Muscle layer of colon (tissue), 2 donors: Measurements from ENCODE around the gene SRRD.

Experiments used
- H3K27ac ChIP-seq: one replicate; pipeline ENCODE4 v1.7.0; 2013; ENCODE audit warnings: low read depth, mild to moderate bottlenecking, low read length, moderate library complexity
- H3K27me3 ChIP-seq, 2 donors: one replicate each; pipeline ENCODE4 v1.7.0; 2013; ENCODE audit warnings: low read length in 2 of 2, mild to moderate bottlenecking in 2 of 2; ENCODE audit not compliant: insufficient read depth in 2 of 2, control insufficient read depth in 1 of 2
- H3K36me3 ChIP-seq: one replicate; pipeline ENCODE4 v1.7.0; 2013; ENCODE audit warnings: mild to moderate bottlenecking, low read length; ENCODE audit not compliant: insufficient read depth
- H3K4me1 ChIP-seq: one replicate; pipeline ENCODE4 v1.7.0; 2013; ENCODE audit warnings: mild to moderate bottlenecking, low read length; ENCODE audit not compliant: insufficient read depth
- H3K4me3 ChIP-seq, 2 donors: one replicate each; pipeline ENCODE4 v1.7.0; 2013; ENCODE audit warnings: low read length in 2 of 2, low read depth in 1 of 2, mild to moderate bottlenecking in 1 of 2, moderate library complexity in 1 of 2
- H3K9ac ChIP-seq: one replicate; pipeline ENCODE4 v1.7.0; 2013; ENCODE audit warnings: low read length
- H3K9me3 ChIP-seq: one replicate; pipeline ENCODE4 v1.7.0; 2013; ENCODE audit warnings: mild to moderate bottlenecking, low read length
- donor health status: abdominal sarcoma.
- donor health status: Adenocarcinoma of cecum.

Gene SRRD

DNA sequence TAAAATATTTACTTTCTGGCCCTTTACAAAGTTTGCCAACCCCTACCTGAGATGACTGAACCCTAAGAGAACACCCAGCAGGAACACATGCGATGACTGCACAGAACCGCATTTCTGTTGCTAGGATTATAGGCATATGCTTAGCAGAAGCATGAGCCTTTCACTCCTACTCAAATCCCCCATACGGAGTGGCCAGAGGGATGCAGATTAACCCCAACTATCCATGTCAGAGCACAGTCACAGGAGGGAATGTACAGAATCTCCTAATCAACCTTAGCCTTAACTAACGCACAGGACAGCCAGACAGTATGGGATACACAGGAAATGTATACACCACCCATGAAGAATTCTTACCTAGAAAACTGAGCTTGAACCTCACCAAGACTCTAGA, 6.3 kb upstream of the SRRD start:
- H3K36me3 ChIP-seq: peaks cover 36% of the 10 kb centered on the region
- no peaks in the 10 kb centered on the region for H3K27me3 ChIP-seq
- no peak overlapping the region for H3K27ac ChIP-seq
- H3K4me1 ChIP-seq: peaks cover 23% of the 10 kb centered on the region
- no peak overlapping the region for H3K9ac ChIP-seq
- H3K4me3 ChIP-seq: no peak overlapping the region
- H3K9me3 ChIP-seq: no peaks in the 10 kb centered on the region

DNA sequence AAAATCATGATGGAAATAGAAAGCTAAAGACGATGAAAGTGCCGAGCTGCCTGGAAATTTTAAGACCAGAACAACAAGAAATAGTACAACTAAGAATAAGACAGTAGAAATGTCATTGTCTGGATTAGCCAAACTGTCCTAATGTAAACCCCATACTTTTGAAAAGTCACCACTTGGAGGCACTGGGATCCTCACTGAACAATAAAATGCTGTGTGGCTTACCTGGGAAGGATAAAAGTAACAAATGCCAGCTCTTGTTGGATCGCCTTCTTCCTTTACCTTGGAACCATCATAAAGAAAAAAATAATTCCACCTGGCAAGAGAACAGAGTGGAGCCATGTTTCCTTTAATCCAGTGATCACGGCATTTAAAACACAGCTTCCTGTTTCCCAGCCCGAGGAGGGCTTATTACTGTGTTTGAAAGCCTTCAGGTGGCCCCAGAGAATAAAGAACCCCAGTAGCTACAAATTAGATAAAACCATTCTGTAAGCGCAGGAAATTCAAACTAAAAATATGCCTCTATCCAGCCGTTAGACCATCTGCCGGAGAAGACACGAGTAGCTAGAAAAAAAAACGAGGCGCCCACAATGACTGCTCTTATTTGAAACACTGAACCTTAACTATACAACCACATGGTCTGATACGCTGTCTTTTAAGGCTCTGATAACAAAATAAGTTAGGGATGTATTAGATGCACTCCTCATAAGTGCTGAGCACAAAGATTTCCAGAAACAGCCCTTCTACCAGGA, 4.5 kb upstream of the SRRD start:
- Histone ChIP-seq H3K9ac (no peak overlapping the region), H3K9me3 (no peaks in the 10 kb centered on the region), H3K27ac (no peak overlapping the region), H3K4me3 (no peak overlapping the region), H3K36me3 (peaks cover 17% of the 10 kb centered on the region), H3K4me1 (peaks cover 34% of the 10 kb centered on the region), H3K27me3 (no peaks in the 10 kb centered on the region)

DNA sequence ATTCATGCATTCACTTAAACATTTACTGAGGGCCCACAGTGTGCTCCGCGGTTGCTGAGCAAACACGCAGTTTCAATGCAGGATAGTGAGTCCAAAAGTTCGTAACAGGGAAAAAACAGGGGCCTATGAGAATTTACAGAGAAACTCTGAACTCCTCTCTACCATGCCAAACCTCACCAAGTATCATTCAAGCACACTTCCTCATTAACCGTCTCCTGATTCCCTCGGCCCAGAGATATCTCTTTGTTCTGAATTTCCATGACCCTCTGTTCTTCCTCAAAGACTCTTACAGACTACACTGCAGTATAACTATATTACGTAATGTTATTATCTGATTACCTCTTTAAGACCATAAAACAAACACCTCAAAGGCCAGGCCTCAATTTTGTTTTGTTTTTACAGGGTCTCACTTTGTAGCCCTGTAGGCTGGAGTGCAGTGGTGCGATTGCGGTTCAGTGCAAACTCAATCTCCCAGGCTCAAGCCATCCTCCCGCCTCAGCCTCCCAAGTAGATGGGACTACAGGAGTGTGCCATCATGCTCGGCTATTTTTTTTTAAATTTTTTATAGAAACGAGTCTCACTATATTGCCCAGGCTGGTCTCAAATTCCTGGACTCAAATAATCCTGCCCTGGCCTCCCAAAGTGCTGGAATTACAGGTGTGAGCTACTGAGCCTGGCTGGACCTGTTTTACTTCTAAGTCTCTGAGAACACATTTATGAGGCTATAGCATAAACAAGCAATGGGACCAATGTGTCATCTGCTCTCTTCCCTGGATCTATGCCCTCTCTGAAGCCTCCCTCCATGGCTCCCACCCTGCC, 3.7 kb upstream of the SRRD start:
- Histone ChIP-seq H3K27me3 (no peaks in the 10 kb centered on the region), H3K27ac (no peak overlapping the region), H3K36me3 (peaks cover 15% of the 10 kb centered on the region), H3K9me3 (no peaks in the 10 kb centered on the region), H3K9ac (no peak overlapping the region), H3K4me3 (peak overlapping the region in 1 of 2 donors; percentile 13), H3K4me1 (peaks cover 41% of the 10 kb centered on the region)

DNA sequence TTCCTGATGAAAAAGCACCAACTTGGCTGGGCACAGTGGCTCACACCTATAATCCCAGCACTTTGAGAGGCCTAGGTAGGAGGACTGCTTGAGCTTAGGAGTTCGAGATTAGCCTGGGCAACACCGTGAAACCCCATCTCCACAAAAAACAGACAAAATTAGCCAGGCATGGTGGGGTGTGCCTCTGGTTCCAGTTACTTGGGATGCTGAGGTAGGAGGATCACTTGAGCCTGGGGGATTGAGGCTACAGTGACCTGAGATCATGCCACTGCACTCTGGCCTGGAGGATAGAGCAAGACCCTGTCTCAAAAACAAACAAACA, 3.1 kb upstream of the SRRD start:
- Histone ChIP-seq H3K9ac (no peak overlapping the region), H3K27me3 (no peaks in the 10 kb centered on the region), H3K27ac (no peak overlapping the region), H3K4me3 (peak overlapping the region in 1 of 2 donors; percentile 13), H3K36me3 (peaks cover 15% of the 10 kb centered on the region), H3K4me1 (peaks cover 46% of the 10 kb centered on the region), H3K9me3 (no peaks in the 10 kb centered on the region)

DNA sequence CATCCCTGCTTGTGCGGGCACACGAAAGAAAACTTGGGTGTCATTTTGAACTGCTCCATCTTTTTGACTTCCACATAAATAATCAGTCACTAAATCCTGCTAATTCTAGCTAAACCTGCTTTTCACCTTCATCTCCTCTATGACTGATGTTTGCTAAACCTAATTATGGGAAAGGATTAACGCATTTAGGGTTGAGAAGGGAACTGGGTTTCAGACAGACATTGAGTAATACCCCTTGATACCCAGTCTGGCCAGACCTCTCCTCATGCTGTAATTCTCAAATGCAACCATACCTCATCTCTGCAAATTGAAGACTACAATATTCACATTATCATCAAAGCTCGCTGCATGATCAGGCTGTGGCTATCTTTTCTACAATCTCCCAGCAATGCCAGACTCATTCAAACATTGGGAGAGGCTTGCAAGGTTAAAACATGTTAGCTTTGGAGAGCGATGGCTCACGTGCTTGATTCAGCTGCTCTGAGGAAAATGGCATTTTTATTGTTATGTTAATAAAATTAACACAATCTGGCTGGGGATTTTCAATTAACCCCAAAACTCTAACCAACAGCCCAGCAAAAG, 2.5 kb upstream of the SRRD start:
- H3K9me3 ChIP-seq: no peaks in the 10 kb centered on the region
- H3K9ac ChIP-seq: no peak overlapping the region
- no peaks in the 10 kb centered on the region for H3K27me3 ChIP-seq
- H3K36me3 ChIP-seq: peaks cover 15% of the 10 kb centered on the region
- peaks cover 46% of the 10 kb centered on the region for H3K4me1 ChIP-seq
- no peak overlapping the region for H3K4me3 ChIP-seq
- no peak overlapping the region for H3K27ac ChIP-seq

DNA sequence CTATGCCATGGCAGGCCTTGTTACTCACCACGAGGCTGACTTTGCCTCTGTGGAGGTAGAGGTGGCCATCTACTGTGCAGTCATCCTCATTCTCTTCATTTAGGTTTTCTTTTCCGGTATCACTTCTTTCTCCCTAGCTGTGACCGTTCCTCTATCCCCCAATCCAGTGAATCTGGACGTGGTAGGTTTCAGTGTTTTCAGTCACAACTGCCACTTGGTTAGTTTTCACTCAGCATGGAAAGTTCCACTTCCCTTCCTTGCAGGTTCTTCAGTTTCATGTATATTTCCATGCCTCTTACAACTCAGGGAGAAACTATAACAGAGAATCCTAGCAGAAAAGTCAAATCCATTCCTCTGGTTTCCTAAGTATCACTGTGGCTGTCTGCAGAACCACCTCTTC, 2.0 kb upstream of the SRRD start:
- peaks cover 46% of the 10 kb centered on the region for H3K4me1 ChIP-seq
- H3K36me3 ChIP-seq: peaks cover 11% of the 10 kb centered on the region
- H3K27ac ChIP-seq: no peak overlapping the region
- no peaks in the 10 kb centered on the region for H3K9me3 ChIP-seq
- H3K9ac ChIP-seq: no peak overlapping the region
- H3K27me3 ChIP-seq: no peaks in the 10 kb centered on the region
- H3K4me3 ChIP-seq: no peak overlapping the region

DNA sequence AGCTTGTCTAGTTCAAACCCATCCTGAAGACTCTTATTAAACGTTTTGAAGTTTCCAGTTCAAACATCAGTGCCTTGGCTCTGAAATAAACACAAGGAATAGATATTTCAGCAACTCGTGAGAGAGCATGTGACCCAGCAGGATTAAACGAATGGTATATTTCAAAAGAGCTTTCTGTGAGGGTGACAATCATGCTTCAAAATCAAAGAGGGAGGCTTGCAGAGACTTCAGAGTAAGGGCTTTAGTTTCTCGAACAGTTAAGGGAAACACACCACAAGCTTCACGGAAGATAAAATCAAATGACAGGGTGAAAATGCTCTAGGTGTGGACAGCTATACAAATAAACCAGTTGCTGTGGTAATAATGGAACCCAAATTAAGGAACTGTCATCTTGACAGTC, 1.5 kb upstream of the SRRD start:
- Histone ChIP-seq H3K27me3 (no peaks in the 10 kb centered on the region), H3K36me3 (peaks cover 6% of the 10 kb centered on the region), H3K4me3 (no peak overlapping the region), H3K4me1 (peaks cover 46% of the 10 kb centered on the region), H3K9ac (no peak overlapping the region), H3K27ac (no peak overlapping the region), H3K9me3 (no peaks in the 10 kb centered on the region)

DNA sequence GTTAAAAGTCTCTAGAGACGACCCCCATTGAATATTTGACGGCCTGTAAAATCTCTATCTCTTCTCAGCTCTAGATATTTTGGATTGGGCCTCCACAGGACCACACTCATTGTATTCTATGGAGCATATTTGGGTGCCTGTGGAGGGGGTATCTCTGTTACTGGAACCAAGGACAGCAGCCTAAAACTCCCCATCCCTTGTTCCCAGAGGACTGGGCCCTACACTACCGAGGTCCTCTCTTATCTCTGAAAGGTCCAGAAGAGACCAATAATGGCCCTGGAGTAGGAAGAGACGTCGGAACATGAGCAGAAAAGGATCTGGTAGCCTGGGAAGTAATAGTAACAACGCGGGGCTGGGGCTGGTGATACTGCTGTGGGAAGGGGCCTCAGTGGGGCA, 636 bp upstream of the SRRD start:
- Histone ChIP-seq H3K27me3 (no peaks in the 10 kb centered on the region), H3K27ac (peak overlapping the region; percentile 96), H3K4me3 (peak overlapping the region; percentile 94 to 95), H3K36me3 (peaks cover 4% of the 10 kb centered on the region), H3K9me3 (no peaks in the 10 kb centered on the region), H3K4me1 (peaks cover 46% of the 10 kb centered on the region), H3K9ac (peak overlapping the region; percentile 97)

DNA sequence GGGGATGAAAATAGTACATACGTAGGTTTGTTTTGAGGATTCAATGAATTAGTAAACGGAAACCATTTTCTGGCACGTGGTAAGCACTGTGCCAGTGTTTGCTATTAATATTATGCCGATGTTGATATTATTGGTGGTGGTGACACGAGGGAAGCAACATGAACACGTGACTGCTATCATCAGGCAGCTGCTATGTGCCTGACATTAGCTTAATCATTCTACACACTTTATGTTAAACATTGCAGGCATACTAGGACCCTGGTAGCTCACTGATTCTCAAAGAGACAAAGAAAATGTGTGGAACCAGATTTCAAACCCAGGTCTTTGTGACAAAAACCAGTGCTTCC, 656 bp downstream of the SRRD start:
- Histone ChIP-seq H3K4me3 (peak overlapping the region; percentile 94 to 95), H3K9ac (peak overlapping the region; percentile 18), H3K27me3 (no peaks in the 10 kb centered on the region), H3K4me1 (peaks cover 46% of the 10 kb centered on the region), H3K9me3 (no peaks in the 10 kb centered on the region), H3K36me3 (peaks cover 17% of the 10 kb centered on the region), H3K27ac (peak overlapping the region; percentile 96)

DNA sequence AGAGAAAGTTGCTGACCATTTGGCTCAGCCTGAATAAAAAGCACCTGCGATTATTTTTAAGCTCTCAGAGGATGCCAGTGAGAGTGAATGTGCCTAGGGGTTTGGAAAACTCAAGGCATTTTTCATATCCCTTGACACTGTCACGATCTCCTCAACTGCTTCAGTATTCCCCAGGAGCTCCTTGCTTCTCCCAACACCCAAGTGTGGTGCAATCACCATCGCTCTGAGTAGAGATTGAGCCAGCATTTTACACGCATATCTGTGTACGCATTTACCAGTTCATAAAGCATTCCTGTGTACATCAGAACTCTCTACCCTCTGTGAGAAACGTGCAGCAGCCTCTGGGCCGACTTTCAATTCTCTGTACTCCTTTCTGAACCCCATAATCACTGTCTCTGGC, 1.3 kb downstream of the SRRD start:
- no peaks in the 10 kb centered on the region for H3K9me3 ChIP-seq
- no peak overlapping the region for H3K27ac ChIP-seq
- H3K4me3 ChIP-seq: no peak overlapping the region
- H3K27me3 ChIP-seq: no peaks in the 10 kb centered on the region
- peaks cover 46% of the 10 kb centered on the region for H3K4me1 ChIP-seq
- peaks cover 23% of the 10 kb centered on the region for H3K36me3 ChIP-seq
- no peak overlapping the region for H3K9ac ChIP-seq

DNA sequence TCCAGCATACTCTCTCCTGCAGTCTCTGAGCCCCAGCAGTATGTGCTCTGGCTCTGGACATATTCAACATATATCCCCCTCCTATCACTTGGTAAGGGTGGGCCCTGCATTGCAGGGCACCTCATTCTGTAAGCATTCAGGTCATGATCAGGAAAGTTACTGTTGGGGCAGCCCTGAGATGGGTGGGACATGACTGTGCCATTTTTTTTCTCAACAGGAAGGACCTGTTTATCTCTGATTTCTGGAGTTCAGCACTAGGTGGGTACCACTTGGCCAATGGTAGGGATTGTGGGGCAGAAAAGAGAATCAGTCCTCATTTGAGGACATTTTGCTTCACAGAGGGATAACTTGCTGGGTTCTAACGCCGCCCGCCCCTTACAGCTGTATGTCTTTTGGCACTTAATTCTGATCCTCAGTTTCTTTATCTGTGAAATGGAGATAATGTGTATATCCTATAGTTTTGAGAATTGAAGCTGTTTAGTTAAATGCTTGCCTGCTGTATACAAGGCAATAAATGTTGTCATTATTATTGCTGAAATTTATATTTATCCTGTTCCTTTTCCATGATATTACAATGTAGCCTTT, 2.2 kb downstream of the SRRD start:
- Histone ChIP-seq H3K4me3 (no peak overlapping the region), H3K9ac (no peak overlapping the region), H3K36me3 (peaks cover 28% of the 10 kb centered on the region), H3K9me3 (no peaks in the 10 kb centered on the region), H3K4me1 (peaks cover 38% of the 10 kb centered on the region), H3K27me3 (no peaks in the 10 kb centered on the region), H3K27ac (no peak overlapping the region)
